Stimulated activated CD4-positive, alpha-beta T cell treated with anti-CD3 and anti-CD28 coated beads, Interleukin-15, amount 100 ng/mL, for 1 hour (primary cell): ENCODE data around the gene UBXN7.
"Not testable (repeated sequence)": the region's sequence is repeated elsewhere in the genome, so short reads cannot be mapped to it uniquely, and the experiment has no call there.

Experiments
- DNase-seq, 2 donors: peaks; one replicate each; pipeline ENCODE4 v3.0.0-alpha.2; 2020; ENCODE audit warnings: low read depth in 1 of 2, low spot score in 1 of 2

The UBXN7 gene

GRCh38 chr3:196317687-196318467 lies 114.3 kb downstream of the UBXN7 start, which contains the start of gene DYNLT2B:
TSS of gene DYNLT2B (minus strand) at chr3:196318240. CDS start at chr3:196318152, 88 bp downstream.
- DNase-seq, result peak; percentile 76 to 80

DNA sequence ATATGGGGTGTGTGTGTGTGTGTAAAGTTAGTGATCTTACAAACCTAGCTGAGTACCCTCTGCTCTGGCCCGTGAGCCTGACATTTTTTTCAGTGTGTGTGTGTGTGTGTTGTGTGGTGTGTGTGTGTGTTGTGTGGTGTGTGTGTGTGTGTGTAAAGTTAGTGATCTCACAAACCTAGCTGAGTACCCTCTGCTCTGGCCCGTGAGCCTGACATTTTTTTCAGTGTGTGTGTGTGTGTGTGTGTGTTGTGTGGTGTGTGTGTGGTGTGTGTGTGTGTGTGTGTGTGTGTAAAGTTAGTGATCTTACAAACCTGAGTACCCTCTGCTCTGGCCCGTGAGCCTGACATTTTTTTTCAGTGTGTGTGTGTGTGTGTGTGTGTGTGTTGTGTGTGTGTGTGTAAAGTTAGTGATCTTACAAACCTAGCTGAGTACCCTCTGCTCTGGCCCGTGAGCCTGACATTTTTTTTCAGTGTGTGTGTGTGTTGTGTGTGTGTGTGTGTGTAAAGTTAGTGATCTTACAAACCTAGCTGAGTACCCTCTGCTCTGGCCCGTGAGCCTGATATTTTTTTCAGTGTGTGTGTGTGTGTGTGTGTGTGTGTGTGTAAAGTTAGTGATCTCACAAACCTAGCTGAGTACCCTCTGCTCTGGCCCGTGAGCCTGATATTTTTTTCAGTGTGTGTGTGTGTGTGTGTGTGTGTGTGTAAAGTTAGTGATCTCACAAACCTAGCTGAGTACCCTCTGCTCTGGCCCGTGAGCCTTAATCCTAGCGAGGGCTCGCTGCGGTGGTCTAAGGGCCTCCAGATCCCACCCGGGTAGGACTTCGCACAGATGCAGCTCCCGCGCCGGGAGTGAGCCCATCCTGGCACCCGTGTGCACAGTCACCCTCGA lies 115.2 kb downstream of the UBXN7 start:
- not testable (repeated sequence) for DNase-seq

DNA sequence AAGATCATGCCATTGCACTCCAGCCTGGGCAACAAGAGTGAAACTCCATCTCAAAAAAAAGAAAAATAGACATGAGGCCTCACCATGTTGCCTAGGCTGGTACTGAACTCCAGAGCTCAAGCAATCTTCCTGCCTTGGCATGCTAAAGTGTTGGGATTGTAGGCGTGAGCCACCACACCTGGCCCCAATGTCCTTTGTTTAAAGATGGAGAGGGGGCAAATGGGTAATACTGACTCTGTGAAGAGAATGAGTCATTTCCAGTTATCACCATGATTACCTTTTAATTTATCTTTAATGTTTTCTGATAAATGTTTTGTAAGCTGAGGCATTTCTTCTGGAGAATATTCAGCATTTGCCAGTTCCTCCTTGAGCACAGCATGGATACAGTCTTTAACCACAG lies 116.4 kb downstream of the UBXN7 start:
- DNase-seq, result no peak

DNA sequence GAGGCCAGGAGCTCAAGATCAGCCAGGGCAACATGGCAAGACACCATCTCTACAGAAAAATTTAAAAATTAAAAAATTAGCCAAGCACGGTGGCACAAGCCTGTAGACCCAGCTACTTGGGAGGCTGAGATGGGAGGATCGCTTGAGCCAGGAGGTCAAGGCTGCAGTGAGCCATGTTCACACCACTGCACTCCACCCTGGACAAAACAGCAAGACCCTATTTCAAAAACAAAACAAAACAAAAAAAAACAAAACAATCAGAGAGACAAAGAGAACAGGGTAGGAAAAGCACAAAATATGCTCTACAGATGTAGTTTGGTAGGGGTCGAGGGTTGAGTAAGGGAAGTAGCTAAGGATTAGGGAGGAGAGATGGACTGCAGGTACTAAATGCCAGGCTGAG lies 117.6 kb downstream of the UBXN7 start:
- no peak for DNase-seq

DNA sequence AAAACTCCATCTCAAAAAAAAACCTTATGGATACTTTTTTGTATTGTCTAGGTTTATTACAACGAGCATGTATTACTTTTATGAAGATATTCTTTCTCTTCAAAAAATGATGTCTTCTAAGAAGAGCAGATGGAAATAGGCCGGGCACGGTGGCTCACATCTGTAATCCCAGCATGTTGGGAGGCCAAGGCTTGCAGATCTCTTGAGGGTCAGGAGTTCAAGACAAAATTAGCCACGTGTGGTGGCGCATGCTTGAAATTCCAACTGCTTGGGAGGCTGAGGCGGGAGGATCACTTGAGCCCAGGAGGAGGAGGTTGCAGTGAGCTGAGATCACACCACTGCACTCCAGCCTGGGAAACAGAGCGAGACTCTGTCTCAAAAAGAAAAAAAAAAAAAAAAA lies 118.1 kb downstream of the UBXN7 start:
- not testable (repeated sequence) for DNase-seq

DNA sequence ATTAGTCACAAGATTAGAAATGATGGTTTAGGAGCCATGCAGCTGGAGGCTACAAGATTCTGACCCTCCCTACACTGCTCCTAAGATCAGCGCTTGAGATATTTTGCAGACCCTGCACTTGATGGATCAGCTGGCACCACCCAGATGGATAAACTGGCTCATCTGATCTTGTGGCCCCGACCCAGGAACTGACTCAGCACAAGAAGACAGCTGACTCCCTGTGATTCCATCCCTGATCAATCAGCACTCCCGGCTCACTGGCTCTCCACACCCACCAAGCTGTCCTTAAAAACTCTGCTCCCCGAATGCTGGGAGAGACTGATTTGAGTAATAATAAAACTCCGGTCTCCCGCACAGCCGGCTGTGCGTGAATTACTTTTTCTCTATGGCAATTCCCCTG lies 129.3 kb downstream of the UBXN7 start:
- not testable (repeated sequence) for DNase-seq

GRCh38 chr3:196302551-196302950 lies 129.7 kb downstream of the UBXN7 start:
- DNase-seq, result not testable (repeated sequence)

- no peak for DNase-seq
Observed at GRCh38 chr3:196298521-196298920, 133.7 kb downstream of the UBXN7 start.
